Breast epithelium (tissue), 4 donors: ENCODE measurements around the gene NSUN5. TPM values are rescaled to one million over a fixed set of nuclear protein-coding genes. Genes with fewer than 3 reads are reported as not detected.

Experiments used
- DNase-seq, 2 donors: peaks; one replicate each; pipeline ENCODE4 v3.0.0-alpha.2; 2019; ENCODE audit warnings: low spot score in 2 of 2
- H3K27ac ChIP-seq, 2 donors: fragments of 200-600 bp; sonication (generic) in 1 of 2; one replicate each; pipeline ENCODE4 v1.5.1; 2016 to 2019; ENCODE audit warnings: mild to moderate bottlenecking in 1 of 2
- H3K27me3 ChIP-seq, 2 donors: fragments of 200-600 bp; sonication (generic) in 1 of 2; one replicate each; pipeline versions ENCODE4 v1.5.1 to v1.6.0; 2017 to 2019; ENCODE audit warnings: control low read depth in 1 of 2, mild to moderate bottlenecking in 1 of 2
- H3K36me3 ChIP-seq: fragments of 200-600 bp; one replicate; pipeline ENCODE4 v1.5.1; 2019
- H3K4me1 ChIP-seq, 2 donors: fragments of 200-600 bp; sonication (generic); one replicate each; pipeline ENCODE4 v1.5.1; 2016 to 2019; ENCODE audit warnings: control low read depth in 1 of 2
- H3K4me3 ChIP-seq, 3 donors: fragments of 200-600 bp; sonication (generic); 1 replicate in 2 of 3; 2 replicates in 1 of 3; pipeline ENCODE4 v1.5.1; 2016 to 2019; ENCODE audit warnings: mild to moderate bottlenecking in 3 of 3, moderate library complexity in 2 of 3
- H3K9me3 ChIP-seq, 2 donors: fragments of 200-600 bp; sonication (generic) in 1 of 2; one replicate each; pipeline ENCODE4 v1.5.1; 2016 to 2019; ENCODE audit warnings: control low read depth in 1 of 2
- CTCF ChIP-seq, 3 donors: fragments of 450-650 bp; IDR thresholded peaks; one replicate each; pipeline ENCODE4 v1.5.1; 2016 to 2017; ENCODE audit warnings: antibody characterized with exemption in 3 of 3, mild to moderate bottlenecking in 3 of 3, moderate library complexity in 3 of 3
- POLR2A ChIP-seq: fragments of 450-650 bp; IDR thresholded peaks from one replicate; pipeline ENCODE4 v1.6.1; 2016; ENCODE audit warnings: antibody characterized with exemption, mild to moderate bottlenecking, moderate library complexity
- POLR2AphosphoS5 ChIP-seq, 3 donors: sonication (generic); formaldehyde crosslinking; IDR thresholded peaks; one replicate each; pipeline ENCODE4 v1.6.1; 2017; ENCODE audit warnings: antibody characterized with exemption in 3 of 3
- intact Hi-C: fragments of 100-400 bp; cut with DNase I; formaldehyde crosslinking; loops from one replicate; pipeline ENCODE4 v1.15.1; 2023; ENCODE audit warnings: low total_unique reads
- total RNA-seq, 3 donors: library from RNA; depleted of rRNA; stranded (reverse); fragments of >200 nt; gene quantifications; one replicate each; pipeline ENCODE4 v1.1.0, GENCODE V29; 2016

The NSUN5 gene
- total RNA-seq, 3 donors from 2014 or later: 23.3 to 28.1 (median 24.2) TPM

- H3K36me3 ChIP-seq: no peaks in the 10 kb centered on the region
- H3K4me3 ChIP-seq: no peak overlapping the region
- H3K4me1 ChIP-seq: no peaks in the 10 kb centered on the region
- intact Hi-C loops: no loop called here
- H3K27me3 ChIP-seq: no peaks in the 10 kb centered on the region
- DNase-seq: no peak
- peaks cover 0 to 4% of the 10 kb centered on the region in 2 donors for H3K9me3 ChIP-seq
- H3K27ac ChIP-seq: no peak overlapping the region
- TF ChIP-seq CTCF (IDR thresholded peaks at IDR 0.05) (no peak), POLR2A (no peak), POLR2AphosphoS5 (IDR thresholded peaks at IDR 0.05) (no peak)
Measured at GRCh38 chr7:73352784-73353183, 44.2 kb upstream of the NSUN5 start.

DNA sequence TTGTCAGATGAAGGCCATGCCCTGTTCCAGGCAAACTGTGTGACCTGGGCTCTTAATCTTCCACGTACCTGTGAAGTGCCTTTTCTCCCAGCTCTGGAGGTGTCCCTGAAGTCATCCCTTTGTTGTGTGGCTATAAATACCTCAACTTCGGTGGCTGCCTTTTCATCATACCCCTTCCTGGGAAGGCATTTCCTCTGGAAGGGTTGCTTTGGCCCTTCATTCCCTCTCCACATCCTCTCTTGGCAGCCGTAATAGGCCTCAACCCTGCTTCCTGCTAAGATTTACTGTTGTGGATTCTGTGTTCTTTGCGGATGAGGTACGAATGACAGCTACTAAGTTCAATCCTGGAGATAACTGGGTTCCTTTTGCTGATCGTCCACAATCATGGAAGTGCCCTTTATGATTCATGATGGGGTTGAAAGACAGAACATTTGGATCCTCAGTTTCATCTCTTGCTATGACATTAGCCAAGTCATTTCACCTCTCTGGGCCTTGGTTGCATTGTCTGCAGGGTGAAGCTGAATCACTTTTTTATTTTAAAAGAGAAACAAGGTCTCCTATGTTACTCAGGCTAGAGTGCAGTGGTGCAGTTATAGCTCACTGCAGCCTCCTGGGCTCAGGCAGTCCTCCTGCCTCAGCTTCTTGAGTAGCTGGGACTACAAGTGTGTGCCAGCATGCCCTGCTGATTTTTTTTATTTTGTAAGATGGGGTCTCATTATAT lies 43.0 kb upstream of the NSUN5 start:
- intact Hi-C loops: no loop called here
- H3K27me3 ChIP-seq: no peaks in the 10 kb centered on the region

GRCh38 chr7:73350306-73351068 lies 41.9 kb upstream of the NSUN5 start:
- Histone ChIP-seq H3K9me3 (peaks cover 0 to 4% of the 10 kb centered on the region in 2 donors), H3K36me3 (no peaks in the 10 kb centered on the region), H3K4me1 (no peaks in the 10 kb centered on the region), H3K27me3 (no peaks in the 10 kb centered on the region), H3K27ac (no peak overlapping the region), H3K4me3 (no peak overlapping the region)
- no peak for TF ChIP-seq POLR2A
- TF ChIP-seq CTCF (IDR thresholded peaks at IDR 0.05): no peak
- no peak for TF ChIP-seq POLR2AphosphoS5 (IDR thresholded peaks at IDR 0.05)
- no peak for DNase-seq
- intact Hi-C loops: no loop called here

More for the DNA sequence above, 43.0 kb upstream of the NSUN5 start:
- no peak overlapping the region for H3K4me3 ChIP-seq
- H3K4me1 ChIP-seq: no peaks in the 10 kb centered on the region
- DNase-seq: no peak
- H3K27ac ChIP-seq: no peak overlapping the region
- H3K36me3 ChIP-seq: no peaks in the 10 kb centered on the region
- TF ChIP-seq POLR2AphosphoS5 (IDR thresholded peaks at IDR 0.05): no peak
- no peak for TF ChIP-seq CTCF (IDR thresholded peaks at IDR 0.05)
- TF ChIP-seq POLR2A: no peak
- peaks cover 0 to 4% of the 10 kb centered on the region in 2 donors for H3K9me3 ChIP-seq

GRCh38 chr7:73349763-73350162 lies 41.1 kb upstream of the NSUN5 start:
- Histone ChIP-seq H3K36me3 (no peaks in the 10 kb centered on the region), H3K27me3 (no peaks in the 10 kb centered on the region), H3K4me1 (no peaks in the 10 kb centered on the region), H3K9me3 (peaks cover 0 to 4% of the 10 kb centered on the region in 2 donors), H3K27ac (no peak overlapping the region), H3K4me3 (no peak overlapping the region)
- intact Hi-C loops: no loop called here
- TF ChIP-seq POLR2A: no peak
- no peak for TF ChIP-seq CTCF (IDR thresholded peaks at IDR 0.05)
- no peak for TF ChIP-seq POLR2AphosphoS5 (IDR thresholded peaks at IDR 0.05)
- no peak for DNase-seq

DNA sequence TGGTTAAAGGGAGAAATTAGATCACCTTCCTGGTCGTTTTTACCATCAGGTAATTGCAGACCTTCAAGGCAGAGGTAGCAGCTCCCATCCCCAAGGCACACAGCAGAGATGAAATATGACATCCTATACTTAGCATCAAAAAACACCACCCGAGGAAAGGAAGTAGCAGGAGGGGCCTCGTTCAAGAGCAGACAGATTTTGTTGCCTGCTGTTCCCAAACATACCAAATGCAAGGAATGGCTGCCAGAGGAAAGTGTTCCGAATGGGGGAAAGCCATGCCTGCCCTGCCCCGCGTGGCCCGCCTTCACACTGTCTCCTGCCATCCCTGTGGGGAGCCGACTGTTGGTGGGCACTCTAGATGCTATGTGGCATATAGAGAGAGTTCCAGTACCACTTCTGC lies 37.3 kb upstream of the NSUN5 start:
- no peaks in the 10 kb centered on the region for H3K4me1 ChIP-seq
- H3K27ac ChIP-seq: no peak overlapping the region
- H3K9me3 ChIP-seq: no peaks in the 10 kb centered on the region
- intact Hi-C loops: no loop called here
- H3K4me3 ChIP-seq: no peak overlapping the region
- no peaks in the 10 kb centered on the region for H3K36me3 ChIP-seq
- H3K27me3 ChIP-seq: no peaks in the 10 kb centered on the region
- DNase-seq: no peak
- TF ChIP-seq POLR2AphosphoS5 (IDR thresholded peaks at IDR 0.05): no peak
- no peak for TF ChIP-seq POLR2A
- no peak for TF ChIP-seq CTCF (IDR thresholded peaks at IDR 0.05)
